ENCODE measurements around the gene SEC63.
A peak's percentile ranks its signal among the peaks of the same experiment; 100 is the strongest.

The SEC63 gene

GRCh38 chr6:107847844-107848802, 109.9 kb downstream of the SEC63 start:
- ChIA-PET POLR2A (interaction anchor here (0.5 to 2.3 kb wide), 6 partner anchors 13 to 177 kb away, joined by 3 to 6 read pairs (median 3); no protein-coding TSS in a partner anchor), CTCF (interaction anchor here (0.5 to 1.9 kb wide), 21 partner anchors 16 to 689 kb away, joined by 3 to 8 read pairs (median 3); no protein-coding TSS in a partner anchor)
- TF ChIP-seq L3MBTL2 (conservative IDR thresholded peaks at IDR 0.05), result peak; percentile 96
- TF ChIP-seq ARNT (IDR thresholded peaks at IDR 0.05), result 0 out of 2 replicates have a peak, but pooled peaks have one; percentile 3
- no peak for TF ChIP-seq PKNOX1 (IDR thresholded peaks at IDR 0.05)
- DNase-seq (ENCODE audit: extremely low spot score), result peak; percentile 93

- ChIA-PET POLR2A (interaction anchor here (2.3 kb wide), 1 partner anchor 175 kb away, joined by 6 read pairs; no protein-coding TSS in a partner anchor), CTCF (no interaction called here)
- TF ChIP-seq FOXM1 (IDR thresholded peaks at IDR 0.05; ENCODE audit: borderline replicate concordance), result no peak
- no peak for TF ChIP-seq PKNOX1 (IDR thresholded peaks at IDR 0.05)
- no peak for TF ChIP-seq FOXK2 (IDR thresholded peaks at IDR 0.05)
- no peak for TF ChIP-seq L3MBTL2 (conservative IDR thresholded peaks at IDR 0.05)
- no peak for TF ChIP-seq ELF4 (IDR thresholded peaks at IDR 0.05)
- no peak for TF ChIP-seq CTBP1 (IDR thresholded peaks at IDR 0.05; ENCODE audit: borderline replicate concordance)
- no peak for TF ChIP-seq SP1 (IDR thresholded peaks at IDR 0.05)
- no peak for TF ChIP-seq HDGF (IDR thresholded peaks at IDR 0.05; ENCODE audit: borderline replicate concordance)
- TF ChIP-seq FOXA1 (IDR thresholded peaks at IDR 0.05), result no peak
- no peak for TF ChIP-seq SUZ12 (IDR thresholded peaks at IDR 0.05)
- TF ChIP-seq LEF1 (IDR thresholded peaks at IDR 0.05; ENCODE audit: borderline replicate concordance), result no peak
- TF ChIP-seq TARDBP (IDR thresholded peaks at IDR 0.05), result no peak
- TF ChIP-seq NFRKB (IDR thresholded peaks at IDR 0.05), result no peak
- TF ChIP-seq ZNF384 (IDR thresholded peaks at IDR 0.05), result no peak
- no peak for TF ChIP-seq BHLHE40 (IDR thresholded peaks at IDR 0.05; ENCODE audit: borderline replicate concordance)
- no peak for DNase-seq (ENCODE audit: extremely low spot score)
Observed at GRCh38 chr6:107846262-107846795, 111.7 kb downstream of the SEC63 start.

- ChIA-PET CTCF (no interaction called here), POLR2A (no interaction called here)
- DNase-seq (ENCODE audit: extremely low spot score), result no peak
- no peak for TF ChIP-seq FOXM1 (IDR thresholded peaks at IDR 0.05; ENCODE audit: borderline replicate concordance)
- no peak for TF ChIP-seq FOXA1 (IDR thresholded peaks at IDR 0.05)
- TF ChIP-seq PKNOX1 (IDR thresholded peaks at IDR 0.05), result no peak
- no peak for TF ChIP-seq BHLHE40 (IDR thresholded peaks at IDR 0.05; ENCODE audit: borderline replicate concordance)
- no peak for TF ChIP-seq ZNF384 (IDR thresholded peaks at IDR 0.05)
Observed at GRCh38 chr6:107845777-107846176, 112.2 kb downstream of the SEC63 start.

GRCh38 chr6:107843400-107843799, 114.6 kb downstream of the SEC63 start:
- ChIA-PET POLR2A (no interaction called here), CTCF (no interaction called here)
- no peak for DNase-seq (ENCODE audit: extremely low spot score)
- TF ChIP-seq SP1 (IDR thresholded peaks at IDR 0.05) (no peak), SUZ12 (IDR thresholded peaks at IDR 0.05) (no peak), FOXK2 (IDR thresholded peaks at IDR 0.05) (no peak), FOXA1 (IDR thresholded peaks at IDR 0.05) (no peak), L3MBTL2 (conservative IDR thresholded peaks at IDR 0.05) (no peak), NFRKB (IDR thresholded peaks at IDR 0.05) (no peak), BHLHE40 (IDR thresholded peaks at IDR 0.05; ENCODE audit: borderline replicate concordance) (no peak), ZNF384 (IDR thresholded peaks at IDR 0.05) (no peak), PKNOX1 (IDR thresholded peaks at IDR 0.05) (no peak), TARDBP (IDR thresholded peaks at IDR 0.05) (no peak), CTBP1 (IDR thresholded peaks at IDR 0.05; ENCODE audit: borderline replicate concordance) (no peak), FOXM1 (IDR thresholded peaks at IDR 0.05; ENCODE audit: borderline replicate concordance) (no peak), HDGF (IDR thresholded peaks at IDR 0.05; ENCODE audit: borderline replicate concordance) (no peak), LEF1 (IDR thresholded peaks at IDR 0.05; ENCODE audit: borderline replicate concordance) (no peak), ELF4 (IDR thresholded peaks at IDR 0.05) (no peak), ARNT (IDR thresholded peaks at IDR 0.05) (no peak)

GRCh38 chr6:107841275-107841670, 116.7 kb downstream of the SEC63 start:
- ChIA-PET POLR2A (no interaction called here), CTCF (interaction anchor here (0.6 kb wide), 1 partner anchor 844 kb away, joined by 4 read pairs; no protein-coding TSS in a partner anchor)
- no peak for DNase-seq (ENCODE audit: extremely low spot score)
- TF ChIP-seq FOXK2 (IDR thresholded peaks at IDR 0.05) (no peak), SP1 (IDR thresholded peaks at IDR 0.05) (no peak), NFRKB (IDR thresholded peaks at IDR 0.05) (no peak)
